ENCODE results near the gene RBFOX2. TPM values are rescaled to one million over a fixed set of nuclear protein-coding genes. Genes with fewer than 3 reads are reported as not detected.

RBFOX2 gene
- total RNA-seq, 1 donor from 2014 or later, result 64.1 TPM

DNA sequence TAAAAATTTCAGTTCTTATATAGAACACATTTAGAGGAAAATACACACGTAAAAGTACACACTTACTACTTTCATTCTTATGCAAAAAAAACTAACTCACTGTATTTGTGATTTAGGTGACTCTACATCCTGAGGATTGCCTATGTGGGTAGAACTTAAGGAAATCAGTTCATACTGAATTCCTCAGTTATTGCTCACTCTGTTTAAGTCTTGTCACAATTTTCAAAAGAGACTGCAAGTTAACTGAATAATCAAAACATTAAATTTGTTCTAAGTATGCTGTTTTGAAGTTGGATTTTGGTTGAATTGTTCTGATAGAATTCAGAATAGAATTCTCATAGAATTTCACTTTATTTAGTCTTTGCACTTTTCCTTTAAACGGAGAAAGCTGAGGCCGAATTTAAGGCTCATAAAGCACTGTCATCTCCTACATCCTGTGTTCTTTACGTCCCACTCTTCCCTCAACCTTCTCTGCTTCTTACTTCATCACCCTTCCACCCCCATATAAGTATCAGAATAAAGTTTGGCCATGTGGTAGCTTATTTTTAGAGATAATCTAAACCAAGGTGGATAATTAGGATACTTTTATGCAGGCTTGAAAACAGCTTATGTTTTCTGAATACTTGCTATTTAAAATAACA lies 251.2 kb downstream of the RBFOX2 start:
- Histone ChIP-seq H3K4me3 (no peak overlapping the region), H3K36me3 (peaks cover 12% of the 10 kb centered on the region), H3K27ac (no peak overlapping the region), H3K9me3 (no peaks in the 10 kb centered on the region), H3K4me1 (no peaks in the 10 kb centered on the region), H3K27me3 (no peaks in the 10 kb centered on the region)
- ATAC-seq, result no peak
- intact Hi-C loops (cut with DNase I), result no loop called here
- DNase-seq, result no peak
- no peak for TF ChIP-seq CTCF (IDR thresholded peaks at IDR 0.05)

- Histone ChIP-seq H3K27ac (no peak overlapping the region), H3K36me3 (peaks cover under 1% of the 10 kb centered on the region), H3K4me1 (no peaks in the 10 kb centered on the region), H3K27me3 (no peaks in the 10 kb centered on the region), H3K4me3 (no peak overlapping the region), H3K9me3 (no peaks in the 10 kb centered on the region)
- no peak for DNase-seq
- no peak for ATAC-seq
- intact Hi-C loops (cut with DNase I), result no loop called here
- no peak for TF ChIP-seq CTCF (IDR thresholded peaks at IDR 0.05)
Observed at GRCh38 chr22:35775339-35775738, 253.3 kb downstream of the RBFOX2 start.

DNA sequence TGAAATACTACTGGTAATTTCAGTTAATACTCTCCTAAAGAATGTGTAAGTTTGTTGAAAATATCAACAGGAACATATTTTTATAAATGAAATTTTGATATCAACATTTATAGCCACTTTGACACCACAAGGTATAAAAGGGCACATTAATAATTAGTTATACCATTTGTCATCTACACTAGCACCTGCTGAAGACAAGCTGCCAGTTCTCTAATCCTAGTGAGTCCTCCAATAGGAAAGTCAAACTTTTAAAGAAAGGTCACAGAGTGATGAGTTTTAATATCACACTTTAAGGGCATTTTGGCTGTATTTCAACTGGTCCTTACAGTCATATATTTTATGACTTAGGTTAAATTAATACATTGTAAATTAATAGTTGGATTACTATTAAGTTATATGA lies 258.6 kb downstream of the RBFOX2 start:
- Histone ChIP-seq H3K27me3 (no peaks in the 10 kb centered on the region), H3K4me1 (no peaks in the 10 kb centered on the region), H3K36me3 (no peaks in the 10 kb centered on the region), H3K4me3 (no peak overlapping the region), H3K9me3 (no peaks in the 10 kb centered on the region), H3K27ac (no peak overlapping the region)
- DNase-seq (no peak), ATAC-seq (no peak)
- intact Hi-C loops (cut with DNase I), result no loop called here
- no peak for TF ChIP-seq CTCF (IDR thresholded peaks at IDR 0.05)

DNA sequence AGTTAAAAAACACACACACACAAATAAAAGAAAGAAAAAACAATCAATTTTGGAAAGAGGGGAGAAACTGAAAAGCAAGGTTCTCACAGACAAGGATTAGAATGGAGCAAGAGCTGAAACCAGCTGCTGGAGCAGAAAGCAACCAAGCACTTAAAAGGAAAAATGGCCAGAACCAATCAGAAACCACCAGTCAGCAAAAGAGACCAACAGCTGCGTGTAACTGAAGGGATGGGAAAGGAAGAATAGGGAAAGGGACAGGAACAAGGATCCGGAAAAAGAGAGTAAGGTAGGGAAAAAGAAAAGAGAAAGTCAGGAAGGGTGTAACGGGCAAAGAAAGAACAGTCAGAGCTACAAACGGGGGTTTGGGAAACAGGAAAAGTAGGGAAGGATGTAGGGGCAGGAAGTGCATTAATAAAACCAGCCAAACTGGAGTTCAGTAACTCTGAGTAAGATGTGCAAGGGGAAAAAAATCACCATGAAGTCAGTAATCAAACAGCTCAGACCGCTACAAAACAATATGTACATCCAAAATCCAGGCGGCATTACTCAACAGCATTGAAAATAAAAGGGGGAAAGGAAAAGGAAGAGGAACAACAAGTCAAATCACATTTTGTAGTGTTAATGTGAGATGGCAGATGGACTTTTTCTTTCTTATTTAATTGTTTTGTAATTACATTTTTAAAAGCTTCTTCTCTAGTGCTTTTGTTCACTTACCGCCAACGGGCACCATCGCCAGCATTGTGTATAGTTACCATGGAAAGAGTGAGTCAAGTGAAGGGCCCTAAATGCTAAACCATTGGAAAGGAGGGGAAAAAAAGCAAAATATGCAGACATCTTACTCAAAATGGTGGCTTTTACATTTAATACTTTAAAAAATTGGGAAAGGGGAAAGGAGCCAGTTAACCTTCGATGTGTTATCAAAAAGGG lies 261.7 kb downstream of the RBFOX2 start:
- Histone ChIP-seq H3K4me1 (no peaks in the 10 kb centered on the region), H3K27ac (no peak overlapping the region), H3K9me3 (no peaks in the 10 kb centered on the region), H3K4me3 (no peak overlapping the region), H3K27me3 (no peaks in the 10 kb centered on the region), H3K36me3 (no peaks in the 10 kb centered on the region)
- no peak for TF ChIP-seq CTCF (IDR thresholded peaks at IDR 0.05)
- ATAC-seq (no peak), DNase-seq (no peak)
- intact Hi-C loops (cut with DNase I), result no loop called here

DNA sequence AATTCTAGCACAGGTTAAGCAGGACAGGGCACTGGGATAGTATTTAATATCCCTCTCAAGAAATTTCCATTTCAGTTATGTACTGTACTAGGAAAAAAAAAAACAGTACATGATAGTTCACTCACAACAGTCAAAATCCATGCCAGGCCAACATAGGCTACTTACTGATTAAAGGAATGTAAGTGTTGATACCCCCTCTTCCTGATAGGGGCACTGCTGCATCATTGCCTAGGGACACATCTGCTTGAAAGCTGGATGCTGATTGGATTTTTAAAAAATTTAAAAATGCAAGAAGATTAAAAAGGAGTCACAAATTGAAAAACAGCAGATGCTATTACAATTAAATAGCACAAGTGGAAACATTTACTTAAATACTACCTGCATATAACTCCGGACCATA lies 267.6 kb downstream of the RBFOX2 start:
- peak; percentile 24 for TF ChIP-seq CTCF (IDR thresholded peaks at IDR 0.05)
- no peaks in the 10 kb centered on the region for H3K4me1 ChIP-seq
- no peaks in the 10 kb centered on the region for H3K27me3 ChIP-seq
- H3K4me3 ChIP-seq, result no peak overlapping the region
- ATAC-seq (no peak), DNase-seq (no peak)
- intact Hi-C loops (cut with DNase I), result no loop called here
- no peaks in the 10 kb centered on the region for H3K9me3 ChIP-seq
- H3K27ac ChIP-seq, result no peak overlapping the region
- H3K36me3 ChIP-seq, result peaks cover 30% of the 10 kb centered on the region

Data from upper lobe of right lung (tissue), 1 donor.